Keratinocyte (primary cell): ENCODE measurements around the gene KATNA1.

ENCODE experiments used
- CTCF ChIP-seq, 3 experiments: IDR thresholded peaks in 1 of 3; conservative IDR thresholded peaks in 1 of 3; optimal IDR thresholded peaks in 1 of 3; 2 replicates in 2 of 3; 3 replicates in 1 of 3; pipeline versions ENCODE3 to v1.5.1; 2011; ENCODE audit warnings: low read length in 3 of 3, mild to moderate bottlenecking in 3 of 3, moderate library complexity in 2 of 3, control low read depth in 1 of 3, inconsistent platforms in 1 of 3; ENCODE audit not compliant: insufficient read depth in 2 of 3; ENCODE audit errors: extremely low read depth in 1 of 3
- EZH2 ChIP-seq: IDR thresholded peaks from one replicate; pipeline ENCODE4 v1.6.1; 2012; ENCODE audit warnings: inconsistent platforms, mild to moderate bottlenecking, low read length, moderate library complexity

GRCh38 chr6:149628875-149629510, 19.5 kb downstream of the KATNA1 start:
- TF ChIP-seq CTCF (optimal IDR thresholded peaks at IDR 0.05 in 1 of 3, IDR thresholded peaks at IDR 0.05 in 1 of 3, conservative IDR thresholded peaks at IDR 0.05 in 1 of 3; ENCODE audit: extremely low read depth in 1 of 3, insufficient read depth in 2 of 3, low read length in 3 of 3): peak in 1 of 3 experiments; percentile 17
- no peak for TF ChIP-seq EZH2
